Neural progenitor cell (in vitro differentiated cells): ENCODE results near the gene NOVA2.

Experiments used
- CTCF ChIP-seq: fragments of 200-600 bp; sonication (generic); IDR thresholded peaks from 2 replicates; pipeline ENCODE4 v1.5.1; 2017; ENCODE audit warnings: antibody characterized with exemption, mild to moderate bottlenecking
- EZH2 ChIP-seq: fragments of 200-600 bp; sonication (generic); IDR thresholded peaks from 2 replicates; pipeline ENCODE4 v1.6.1; 2017; ENCODE audit warnings: antibody characterized with exemption, mild to moderate bottlenecking, moderate library complexity

GRCh38 chr19:45940515-45940805, 33.2 kb downstream of the NOVA2 start:
- no peak for TF ChIP-seq CTCF
- TF ChIP-seq EZH2, result no peak
